Natural killer cell treated with Interleukin-12 subunit alpha and Interleukin-12 subunit beta and Interleukin-15 and Interleukin-18, amount 100 ng/mL, for 72 hours (primary cell): Measurements from ENCODE around the gene SPR. TPM values are rescaled to one million over a fixed set of nuclear protein-coding genes. Genes with fewer than 3 reads are reported as not detected.

Experiments used
- ATAC-seq, 2 donors: fragments of 150-1000 bp; cut with Tn5 transposase in 1 of 2; sonication (Bioruptor Pico), chemical (Tn5 transposase) in 1 of 2; 2 replicates each; pipeline ENCODE4 v1.10.0; 2021
- DNase-seq: peaks from one replicate; pipeline ENCODE4 v3.0.0; 2022; ENCODE audit warnings: low spot score
- H3K27ac Mint-ChIP-seq, 2 donors: 1 replicate in 1 of 2; 2 replicates in 1 of 2; pipeline ENCODE4 v1.8.0; 2022; ENCODE audit warnings: mixed read lengths in 2 of 2, mild to moderate bottlenecking in 1 of 2, moderate library complexity in 1 of 2
- H3K27me3 Mint-ChIP-seq, 2 donors: 1 replicate in 1 of 2; 2 replicates in 1 of 2; pipeline ENCODE4 v1.8.0; 2022; ENCODE audit warnings: mixed read lengths in 2 of 2
- H3K36me3 Mint-ChIP-seq: one replicate; pipeline ENCODE4 v1.8.0; 2022; ENCODE audit warnings: mixed read lengths
- H3K4me1 Mint-ChIP-seq, 2 donors: 1 replicate in 1 of 2; 2 replicates in 1 of 2; pipeline ENCODE4 v1.8.0; 2022; ENCODE audit warnings: low read depth in 2 of 2, mixed read lengths in 2 of 2, mild to moderate bottlenecking in 1 of 2
- H3K4me3 Mint-ChIP-seq: one replicate; pipeline ENCODE4 v1.8.0; 2022; ENCODE audit warnings: mixed read lengths
- H3K9me3 Mint-ChIP-seq: 2 replicates; pipeline ENCODE4 v1.8.0; 2022; ENCODE audit warnings: mixed read lengths
- total RNA-seq, 2 donors: library from RNA; stranded (reverse); gene quantifications; one replicate each; pipeline ENCODE4 v1.2.3, GENCODE V29; 2022

The SPR gene
- 10 to 100 TPM in 1 of 2 donors, 1 to 10 TPM in 1; 3.4 to 10.2 TPM for total RNA-seq

- Mint-ChIP-seq H3K4me1 (peaks cover 5 to 7% of the 10 kb centered on the region in 2 donors), H3K27ac (no peak within 1 kb of the TSS), H3K4me3 (peak within 1 kb of the TSS; percentile 81), H3K36me3 (no peaks in the 10 kb centered on the region), H3K27me3 (peaks cover 17 to 47% of the 10 kb centered on the region in 2 donors), H3K9me3 (no peaks in the 10 kb centered on the region)
- DNase-seq = peak; percentile 73
- ATAC-seq = peak; percentile 93 to 95
Observed at GRCh38 chr2:72887032-72887739, at the start of gene SPR. Gene SPR (plus strand): TSS chr2:72887408. CDS start chr2:72887433, 25 bp downstream.

GRCh38 chr2:72840066-72840465 lies 47.1 kb upstream of the SPR start:
- DNase-seq = no peak
- no peak for ATAC-seq
- no peaks in the 10 kb centered on the region for H3K4me1 Mint-ChIP-seq
- H3K27ac Mint-ChIP-seq = no peak overlapping the region
- H3K27me3 Mint-ChIP-seq = peaks cover 24 to 48% of the 10 kb centered on the region in 2 donors
- H3K4me3 Mint-ChIP-seq = no peak overlapping the region
- no peaks in the 10 kb centered on the region for H3K9me3 Mint-ChIP-seq
- H3K36me3 Mint-ChIP-seq = no peaks in the 10 kb centered on the region

- H3K9me3 Mint-ChIP-seq = no peaks in the 10 kb centered on the region
- H3K4me3 Mint-ChIP-seq = no peak overlapping the region
- ATAC-seq = no peak
- no peaks in the 10 kb centered on the region for H3K4me1 Mint-ChIP-seq
- DNase-seq = no peak
- H3K36me3 Mint-ChIP-seq = no peaks in the 10 kb centered on the region
- H3K27me3 Mint-ChIP-seq = peaks cover 14 to 34% of the 10 kb centered on the region in 2 donors
- H3K27ac Mint-ChIP-seq = no peak overlapping the region
Observed at GRCh38 chr2:72841462-72842125, 45.6 kb upstream of the SPR start.

GRCh38 chr2:72843301-72843700 lies 43.9 kb upstream of the SPR start:
- no peak for DNase-seq
- H3K4me3 Mint-ChIP-seq = no peak overlapping the region
- no peaks in the 10 kb centered on the region for H3K9me3 Mint-ChIP-seq
- H3K4me1 Mint-ChIP-seq = no peaks in the 10 kb centered on the region
- peaks cover 14 to 34% of the 10 kb centered on the region in 2 donors for H3K27me3 Mint-ChIP-seq
- no peaks in the 10 kb centered on the region for H3K36me3 Mint-ChIP-seq
- ATAC-seq = no peak
- H3K27ac Mint-ChIP-seq = no peak overlapping the region

GRCh38 chr2:72846171-72847095 lies 40.8 kb upstream of the SPR start:
- no peak overlapping the region for H3K4me3 Mint-ChIP-seq
- ATAC-seq (no peak), DNase-seq (no peak)
- H3K9me3 Mint-ChIP-seq = no peaks in the 10 kb centered on the region
- H3K4me1 Mint-ChIP-seq = no peaks in the 10 kb centered on the region
- peaks cover 7 to 16% of the 10 kb centered on the region in 2 donors for H3K27me3 Mint-ChIP-seq
- no peaks in the 10 kb centered on the region for H3K36me3 Mint-ChIP-seq
- no peak overlapping the region for H3K27ac Mint-ChIP-seq

GRCh38 chr2:72847534-72848315 lies 39.5 kb upstream of the SPR start:
- peaks cover 6 to 9% of the 10 kb centered on the region in 2 donors for H3K27me3 Mint-ChIP-seq
- H3K9me3 Mint-ChIP-seq = no peaks in the 10 kb centered on the region
- no peak overlapping the region for H3K4me3 Mint-ChIP-seq
- no peak for DNase-seq
- no peaks in the 10 kb centered on the region for H3K4me1 Mint-ChIP-seq
- no peaks in the 10 kb centered on the region for H3K36me3 Mint-ChIP-seq
- no peak for ATAC-seq
- H3K27ac Mint-ChIP-seq = no peak overlapping the region

GRCh38 chr2:72848436-72849137 lies 38.6 kb upstream of the SPR start:
- Mint-ChIP-seq H3K4me3 (no peak overlapping the region), H3K27ac (no peak overlapping the region), H3K27me3 (peaks cover 2 to 9% of the 10 kb centered on the region in 2 donors), H3K4me1 (no peaks in the 10 kb centered on the region), H3K9me3 (no peaks in the 10 kb centered on the region), H3K36me3 (no peaks in the 10 kb centered on the region)
- DNase-seq = no peak
- ATAC-seq = peak in 1 of 2 donors; percentile 33

- no peak overlapping the region for H3K4me3 Mint-ChIP-seq
- DNase-seq (no peak), ATAC-seq (no peak)
- peaks cover under 1 to 9% of the 10 kb centered on the region in 2 donors for H3K27me3 Mint-ChIP-seq
- H3K4me1 Mint-ChIP-seq = no peaks in the 10 kb centered on the region
- H3K9me3 Mint-ChIP-seq = no peaks in the 10 kb centered on the region
- no peak overlapping the region for H3K27ac Mint-ChIP-seq
- H3K36me3 Mint-ChIP-seq = no peaks in the 10 kb centered on the region
Observed at GRCh38 chr2:72849138-72849462, 38.1 kb upstream of the SPR start.

- H3K27ac Mint-ChIP-seq = no peak overlapping the region
- H3K27me3 Mint-ChIP-seq = peaks cover 23 to 25% of the 10 kb centered on the region in 2 donors
- DNase-seq (no peak), ATAC-seq (peak in 1 of 2 donors; percentile 12)
- no peaks in the 10 kb centered on the region for H3K36me3 Mint-ChIP-seq
- H3K4me1 Mint-ChIP-seq = no peaks in the 10 kb centered on the region
- no peak overlapping the region for H3K4me3 Mint-ChIP-seq
- no peaks in the 10 kb centered on the region for H3K9me3 Mint-ChIP-seq
Observed at GRCh38 chr2:72851333-72851732, 35.9 kb upstream of the SPR start.

- no peak overlapping the region for H3K4me3 Mint-ChIP-seq
- H3K27me3 Mint-ChIP-seq = peaks cover 41 to 67% of the 10 kb centered on the region in 2 donors
- DNase-seq = no peak
- no peak overlapping the region for H3K27ac Mint-ChIP-seq
- H3K4me1 Mint-ChIP-seq = peaks cover 5 to 8% of the 10 kb centered on the region in 2 donors
- no peaks in the 10 kb centered on the region for H3K36me3 Mint-ChIP-seq
- ATAC-seq = peak; percentile 52 to 65
- H3K9me3 Mint-ChIP-seq = no peaks in the 10 kb centered on the region
Observed at GRCh38 chr2:72859831-72860262, 27.4 kb upstream of the SPR start.

GRCh38 chr2:72862239-72862988 lies 24.8 kb upstream of the SPR start:
- ATAC-seq (peak; percentile 95 to 96), DNase-seq (peak; percentile 87)
- Mint-ChIP-seq H3K4me3 (peak overlapping the region; percentile 69), H3K27me3 (peaks cover 32 to 62% of the 10 kb centered on the region in 2 donors), H3K9me3 (no peaks in the 10 kb centered on the region), H3K27ac (peak overlapping the region; percentile 20 to 73), H3K4me1 (peaks cover 5 to 8% of the 10 kb centered on the region in 2 donors), H3K36me3 (no peaks in the 10 kb centered on the region)

- ATAC-seq (no peak), DNase-seq (no peak)
- H3K9me3 Mint-ChIP-seq = no peaks in the 10 kb centered on the region
- peaks cover 5 to 8% of the 10 kb centered on the region in 2 donors for H3K4me1 Mint-ChIP-seq
- peaks cover 29 to 56% of the 10 kb centered on the region in 2 donors for H3K27me3 Mint-ChIP-seq
- H3K4me3 Mint-ChIP-seq = no peak overlapping the region
- no peak overlapping the region for H3K27ac Mint-ChIP-seq
- H3K36me3 Mint-ChIP-seq = no peaks in the 10 kb centered on the region
Observed at GRCh38 chr2:72863046-72863445, 24.2 kb upstream of the SPR start.
